Fibroblast of skin of back (primary cell): ENCODE results near the gene COL6A2. TPM values are rescaled to one million over a fixed set of nuclear protein-coding genes. Genes with fewer than 3 reads are reported as not detected.
"Not testable (repeated sequence)": the region's sequence is repeated elsewhere in the genome, so short reads cannot be mapped to it uniquely, and the experiment has no call there.

ENCODE experiments used
- DNase-seq: peaks from one replicate; pipeline ENCODE4 v3.0.0-alpha.2; 2013
- polyA plus RNA-seq, 2 experiments: library from polyadenylated mRNA; unstranded; fragments of 120-200 nt; gene quantifications; one replicate each; pipeline ENCODE4 v1.2.1, GENCODE V29; 2013; ENCODE audit not compliant: insufficient read length in 2 of 2

COL6A2 gene
- 3,253 TPM for polyA plus RNA-seq (2013, experiment 1 of 2; ENCODE audit: insufficient read length)
- 3,517 TPM for polyA plus RNA-seq (2013, experiment 2 of 2; ENCODE audit: insufficient read length)

DNA sequence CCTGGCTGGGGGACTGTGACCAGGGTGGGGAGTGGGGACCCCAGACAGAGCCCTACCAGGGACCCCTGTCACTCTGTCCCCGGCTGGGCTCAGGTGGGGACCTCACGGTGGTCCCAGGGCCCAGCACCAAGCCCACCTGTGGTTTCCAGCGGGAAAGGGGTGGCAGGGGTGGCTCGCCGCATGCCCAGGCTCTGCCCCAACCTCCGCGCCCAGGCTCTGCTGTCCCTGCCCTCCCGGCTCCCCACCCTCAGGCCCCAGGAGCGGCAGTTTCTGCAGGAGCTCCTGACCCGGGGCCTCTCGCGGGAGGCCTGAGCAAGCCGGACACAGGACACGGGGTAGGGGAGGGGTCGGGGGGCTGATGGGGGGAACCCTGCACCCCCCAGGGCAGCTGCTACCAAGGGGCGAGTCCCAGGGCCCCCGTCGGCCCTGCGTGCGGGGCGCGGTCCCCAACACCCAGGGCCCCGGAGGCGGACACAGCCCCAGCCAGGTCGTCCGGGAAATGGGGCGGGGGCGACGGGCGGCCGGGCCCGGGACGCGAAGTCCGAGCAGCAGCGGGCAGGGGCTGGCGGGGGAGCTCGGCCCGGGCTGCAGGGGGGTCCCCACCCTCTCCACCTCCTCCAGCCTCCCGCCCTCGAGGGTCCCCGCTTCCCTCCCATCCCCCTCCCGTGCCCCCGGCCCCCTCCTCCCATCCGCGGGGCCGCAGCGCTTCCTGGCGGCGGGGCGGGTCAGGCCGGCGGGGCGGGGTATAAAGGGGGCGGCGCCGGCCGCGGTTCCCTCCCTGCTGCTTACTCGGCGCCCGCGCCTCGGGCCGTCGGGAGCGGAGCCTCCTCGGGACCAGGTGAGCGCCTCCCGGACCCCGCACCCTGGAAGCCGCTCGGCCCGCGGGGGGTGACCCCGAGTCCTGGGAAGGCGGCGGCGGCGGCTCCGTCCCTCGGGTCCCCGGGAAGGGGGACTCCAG, at the start of gene COL6A2:
TSS of gene COL6A2 (plus strand) at position 777 of the 958 bp plus-strand sequence.
- DNase-seq: peak; percentile 77

DNA sequence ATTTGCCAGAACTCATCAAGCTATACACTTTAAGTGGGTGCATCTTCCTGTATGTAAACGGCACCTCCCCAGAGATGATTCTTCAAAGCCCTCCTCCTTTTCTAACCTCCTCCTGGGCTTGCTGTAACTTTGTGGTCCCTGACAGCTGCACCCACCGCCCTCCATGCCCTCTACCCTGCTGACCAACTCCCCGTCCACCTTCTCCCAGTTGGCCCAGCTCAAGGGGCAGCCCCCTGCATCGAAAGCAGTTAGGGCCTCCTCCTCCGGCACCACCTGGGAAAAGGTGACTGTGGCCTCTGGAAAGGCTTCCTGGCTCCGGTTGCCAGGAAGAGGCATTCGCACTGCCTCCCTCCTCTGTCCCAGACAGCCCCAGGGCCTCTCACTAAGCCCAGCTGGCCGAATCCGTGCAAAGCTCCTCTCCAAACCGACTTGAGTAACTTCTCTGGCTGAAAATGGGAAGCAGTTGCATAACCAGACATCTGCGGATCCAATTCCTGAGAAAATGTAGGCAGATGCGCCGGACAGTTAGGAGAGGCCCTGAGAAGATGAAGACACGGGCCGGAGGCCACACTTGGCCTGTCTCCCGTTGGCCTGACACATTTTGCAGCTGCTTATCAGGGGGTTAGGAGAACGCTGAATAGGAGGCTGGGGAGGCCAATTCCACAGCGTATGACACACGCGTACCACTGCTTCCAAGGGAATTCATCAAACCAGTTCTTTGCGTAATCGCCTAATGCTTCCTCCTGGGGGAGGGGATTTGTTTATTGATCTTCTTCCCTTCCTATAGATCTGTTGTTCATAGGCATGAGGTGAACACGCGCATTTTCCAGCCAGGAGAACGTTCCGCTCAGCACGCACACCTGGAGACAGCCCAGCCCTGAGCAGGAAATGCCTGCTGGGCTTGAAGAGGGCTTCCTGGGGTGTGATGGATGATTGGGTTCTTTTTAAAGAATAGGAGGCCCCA, 48.7 kb upstream of the COL6A2 start:
- DNase-seq: peak; percentile 99

DNA sequence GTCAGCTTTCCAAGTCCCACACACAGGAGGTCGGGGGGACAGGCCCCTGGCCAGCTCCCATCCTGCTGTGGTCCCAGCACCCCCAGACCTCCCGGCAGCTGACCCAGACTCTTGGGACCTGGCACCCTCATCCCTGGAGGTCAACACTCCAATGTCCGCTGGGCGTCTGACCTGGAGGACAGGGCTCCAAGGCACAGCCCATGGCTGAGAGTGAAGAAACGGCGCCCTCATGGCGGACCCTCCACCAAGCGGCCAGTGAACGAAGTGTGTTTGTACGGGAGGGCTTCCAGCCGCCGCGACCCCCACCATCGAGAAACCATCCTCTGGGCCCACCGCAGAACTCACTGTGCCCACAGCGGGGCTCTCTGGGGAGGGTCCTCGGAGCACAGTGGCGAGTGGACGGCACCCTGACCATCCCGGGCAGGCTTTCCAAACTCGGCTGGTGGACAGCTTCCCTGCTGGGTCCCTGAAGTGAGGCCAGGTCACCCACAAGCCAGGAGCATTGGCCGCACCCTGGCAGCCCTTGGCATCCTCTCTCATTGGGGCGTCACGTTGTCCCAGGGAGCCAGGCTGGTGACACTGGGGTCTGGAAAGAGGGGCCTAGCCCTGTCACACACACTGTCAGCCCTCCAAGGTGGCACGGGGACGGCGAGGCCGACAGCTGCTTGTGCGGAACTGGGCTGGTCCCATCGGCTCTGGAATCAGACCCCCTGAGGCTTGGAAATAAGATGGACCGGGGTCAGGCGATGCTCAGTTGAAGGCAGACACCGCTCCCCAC, 47.8 kb upstream of the COL6A2 start:
- DNase-seq: no peak

DNA sequence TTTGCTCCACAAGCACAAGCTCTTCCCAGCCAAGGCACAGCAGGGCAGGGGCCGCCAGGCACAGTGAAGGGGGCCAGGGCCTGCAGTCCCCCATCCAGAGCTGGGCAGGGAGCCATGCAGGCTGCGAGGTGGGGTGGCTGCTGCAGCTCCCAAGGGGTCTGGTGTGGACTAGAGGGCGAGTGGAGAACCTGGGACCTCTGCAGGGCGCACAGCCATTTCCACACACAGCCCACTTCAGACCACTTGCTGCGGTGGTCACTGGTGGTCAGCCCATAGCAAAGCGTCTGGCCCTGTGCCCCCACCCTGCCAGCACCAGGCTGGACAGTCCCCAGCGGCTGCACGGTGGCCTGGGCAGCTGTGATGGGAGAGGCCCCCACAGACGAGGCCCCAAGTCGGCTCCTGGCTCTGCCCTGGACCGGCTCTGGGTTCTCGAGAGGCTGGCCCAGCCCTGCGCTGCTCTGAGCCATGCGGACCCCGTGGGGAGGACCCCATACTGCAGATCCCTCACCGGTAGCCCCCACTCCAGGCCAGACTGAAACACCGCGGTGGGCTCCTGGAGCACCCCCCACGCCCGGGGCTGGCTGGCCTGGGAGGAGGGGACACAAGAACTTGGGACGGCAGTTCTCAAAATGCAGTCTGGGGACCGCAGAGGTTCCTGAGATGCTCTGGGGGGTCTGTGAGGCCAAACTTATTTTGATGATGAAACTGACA, 47.1 kb upstream of the COL6A2 start:
- DNase-seq: no peak

DNA sequence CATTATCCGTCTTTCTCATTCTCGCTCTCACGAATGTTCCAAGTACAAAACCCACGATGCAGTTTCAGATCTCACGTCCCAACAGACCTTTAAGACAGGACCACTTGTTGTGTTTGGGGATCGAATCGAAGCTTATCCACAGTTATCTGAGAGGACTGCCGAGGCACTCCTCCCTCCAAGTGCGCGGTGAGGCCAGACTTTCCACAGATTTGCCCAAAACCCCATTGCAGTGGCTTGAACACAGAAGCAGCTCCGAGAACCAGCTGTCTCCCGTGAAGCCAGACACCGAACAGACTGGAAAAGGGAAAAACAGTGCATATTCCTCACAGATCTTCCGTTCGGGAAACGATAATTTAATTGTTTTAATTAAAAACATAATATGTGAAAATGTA, 46.5 kb upstream of the COL6A2 start:
- DNase-seq: no peak

DNA sequence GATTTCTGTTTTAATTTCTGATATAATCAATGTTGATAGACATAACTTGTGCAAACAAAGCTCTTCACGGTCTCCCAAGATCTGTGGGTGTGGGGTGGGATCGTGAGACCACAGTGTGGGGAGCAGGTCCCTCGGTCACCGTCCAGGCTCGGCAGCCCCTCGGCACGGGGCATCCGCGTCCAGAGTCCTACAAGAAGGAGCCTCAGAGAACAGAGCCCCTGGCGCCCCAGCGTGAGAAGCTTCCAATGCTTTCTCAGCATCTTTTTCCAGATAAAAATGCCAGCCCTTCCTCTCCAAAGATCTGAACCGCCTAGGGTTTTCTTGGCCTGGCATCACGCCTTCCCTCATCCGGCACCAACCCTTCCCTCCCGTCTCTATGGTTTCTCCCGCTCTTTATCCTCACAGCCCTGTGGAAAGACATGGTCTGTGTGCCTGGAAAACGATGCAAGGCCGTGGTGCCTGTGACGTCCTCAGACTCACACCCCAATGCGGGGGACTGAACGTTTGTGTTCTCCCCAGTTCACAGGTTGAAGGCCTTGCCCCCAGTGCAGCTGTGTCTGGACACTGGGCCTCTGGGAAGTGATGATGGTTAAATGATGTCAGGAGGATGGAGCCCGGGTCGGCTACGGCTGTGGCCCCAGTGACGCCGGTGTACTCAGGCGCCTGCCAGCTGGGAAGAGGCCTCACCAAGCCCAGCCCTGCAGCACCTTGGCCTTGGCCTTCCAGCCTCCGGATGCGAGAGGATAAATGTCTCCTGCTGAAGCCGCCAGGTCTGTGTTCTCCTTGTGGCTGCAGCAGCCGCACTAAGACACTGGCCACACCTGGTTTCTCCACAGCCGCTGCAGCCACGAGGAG, 45.9 kb upstream of the COL6A2 start:
- no peak for DNase-seq

DNA sequence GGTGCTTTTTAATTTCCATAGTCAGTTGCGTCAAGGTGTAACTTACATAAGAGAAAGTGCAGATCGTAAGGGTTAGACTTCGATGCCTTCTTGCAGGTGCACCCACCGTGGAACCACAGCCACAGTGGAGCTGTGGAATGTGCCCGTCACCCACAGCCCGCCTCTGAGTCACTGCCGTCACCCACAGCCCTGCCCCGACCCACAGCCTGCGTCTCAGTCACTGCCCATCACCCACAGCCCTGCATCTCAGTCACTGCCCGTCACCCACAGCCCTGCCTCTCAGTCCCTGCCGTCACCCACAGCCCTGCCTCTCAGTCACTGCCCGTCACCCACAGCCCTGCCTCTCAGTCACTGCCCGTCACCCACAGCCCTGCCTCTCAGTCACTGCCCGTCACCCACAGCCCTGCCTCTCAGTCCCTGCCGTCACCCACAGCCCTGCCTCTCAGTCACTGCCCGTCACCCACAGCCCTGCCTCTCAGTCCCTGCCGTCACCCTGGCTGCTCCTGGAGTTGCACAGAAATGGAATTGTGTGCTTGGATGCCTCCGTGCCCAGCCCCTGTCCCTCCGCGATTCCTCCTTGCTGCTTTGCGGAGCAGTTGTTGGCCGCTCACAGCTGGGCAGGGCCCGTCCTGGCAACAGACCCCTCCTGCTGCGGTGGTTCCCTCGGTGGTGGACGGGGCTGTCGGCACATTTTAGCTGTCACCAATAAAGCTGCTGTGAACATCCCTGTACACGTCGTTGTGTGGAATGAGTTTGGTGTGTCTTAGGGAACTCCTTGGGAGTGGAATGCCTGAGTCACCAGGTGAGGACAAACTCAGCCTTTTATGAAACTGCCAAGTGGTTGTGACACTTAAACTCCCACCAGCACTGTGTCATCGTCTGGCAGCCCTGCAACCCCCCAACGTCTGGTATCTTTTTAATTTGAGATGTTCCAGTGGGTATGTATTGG, 44.9 kb upstream of the COL6A2 start:
- peak; percentile 92 for DNase-seq

DNA sequence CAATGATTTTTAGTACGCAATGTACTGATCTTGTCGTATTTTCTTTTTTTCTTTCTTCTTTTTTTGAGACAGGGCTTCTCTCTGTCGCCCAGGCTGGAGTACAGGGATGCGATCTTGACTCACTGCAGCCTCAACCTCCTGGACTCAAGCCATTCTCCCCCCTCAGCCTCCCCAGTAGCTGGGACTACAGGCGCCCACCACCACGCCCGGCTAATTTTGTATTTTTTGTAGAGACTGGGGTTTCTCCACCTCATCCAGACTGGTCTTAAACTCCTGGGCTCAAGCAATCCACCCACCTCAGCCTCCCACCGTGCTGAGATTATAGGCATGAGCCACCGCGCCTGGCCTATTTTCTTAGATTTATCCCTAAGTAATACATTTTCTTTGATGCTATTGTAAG, 43.9 kb upstream of the COL6A2 start:
- DNase-seq: no peak

DNA sequence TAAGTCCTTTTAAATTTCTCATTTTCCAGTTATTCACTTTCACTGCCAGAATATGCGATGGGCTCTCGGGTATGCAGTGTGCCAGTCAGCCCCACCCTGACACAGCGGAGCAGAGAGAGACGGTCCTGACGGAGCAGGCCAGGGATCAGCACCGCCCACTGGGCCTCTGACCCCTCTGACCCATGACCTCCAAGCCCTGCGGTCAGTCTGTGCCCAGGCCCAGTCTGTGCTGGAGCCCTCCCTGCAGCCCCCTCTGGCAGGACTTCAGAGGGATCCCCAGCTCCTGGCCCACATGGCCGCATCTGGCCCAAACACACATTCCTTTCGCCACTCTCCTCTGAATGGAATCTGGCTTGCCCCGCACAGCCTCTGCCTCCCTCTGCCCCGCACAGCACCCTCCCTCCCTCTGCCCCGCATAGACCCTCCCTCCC, 43.4 kb upstream of the COL6A2 start:
- peak; percentile 60 for DNase-seq

DNA sequence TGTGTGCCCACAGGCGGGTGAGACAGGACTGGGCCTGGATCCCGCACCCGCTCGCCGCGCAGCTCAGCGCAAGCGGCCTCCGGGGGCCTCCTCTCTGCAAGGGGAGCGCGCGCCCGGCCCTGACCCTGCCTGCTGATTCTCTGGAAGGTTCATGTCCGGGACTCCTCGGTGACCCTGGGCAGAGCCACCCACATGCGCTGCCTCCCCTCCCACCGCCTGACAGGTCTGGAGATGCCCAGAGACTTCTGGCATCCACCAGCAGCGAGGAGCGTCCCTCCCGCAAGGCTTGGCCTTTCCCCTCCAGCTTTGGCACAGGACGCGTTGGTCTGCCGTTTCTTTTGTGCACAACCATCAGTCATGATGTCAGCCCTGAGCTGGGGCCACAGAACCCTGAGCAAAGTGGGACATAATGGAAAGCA, 42.0 kb upstream of the COL6A2 start:
- no peak for DNase-seq

DNA sequence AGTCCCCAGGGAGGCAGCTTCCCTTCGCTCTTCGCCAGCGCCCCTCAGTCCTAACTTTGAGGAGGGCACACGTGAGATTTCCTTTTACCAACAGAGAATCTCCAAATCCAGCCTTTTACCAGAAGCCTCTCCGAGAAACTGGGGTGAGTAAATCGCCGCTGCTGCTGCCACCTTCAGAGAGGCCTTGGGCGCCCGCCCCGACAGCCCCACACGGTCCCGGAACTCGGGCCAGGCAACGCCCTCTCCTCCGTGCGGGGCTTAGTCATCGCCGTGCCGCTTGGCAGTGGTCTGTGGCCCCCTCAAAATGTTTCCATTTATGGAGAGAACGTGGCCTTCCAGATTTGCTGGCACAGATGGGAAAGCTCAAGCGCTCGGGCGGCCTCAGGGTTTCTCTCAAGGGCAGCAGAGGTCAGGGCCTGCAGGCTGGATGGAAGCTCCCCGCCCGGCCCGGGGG, 41.4 kb upstream of the COL6A2 start:
- DNase-seq: peak; percentile 97

DNA sequence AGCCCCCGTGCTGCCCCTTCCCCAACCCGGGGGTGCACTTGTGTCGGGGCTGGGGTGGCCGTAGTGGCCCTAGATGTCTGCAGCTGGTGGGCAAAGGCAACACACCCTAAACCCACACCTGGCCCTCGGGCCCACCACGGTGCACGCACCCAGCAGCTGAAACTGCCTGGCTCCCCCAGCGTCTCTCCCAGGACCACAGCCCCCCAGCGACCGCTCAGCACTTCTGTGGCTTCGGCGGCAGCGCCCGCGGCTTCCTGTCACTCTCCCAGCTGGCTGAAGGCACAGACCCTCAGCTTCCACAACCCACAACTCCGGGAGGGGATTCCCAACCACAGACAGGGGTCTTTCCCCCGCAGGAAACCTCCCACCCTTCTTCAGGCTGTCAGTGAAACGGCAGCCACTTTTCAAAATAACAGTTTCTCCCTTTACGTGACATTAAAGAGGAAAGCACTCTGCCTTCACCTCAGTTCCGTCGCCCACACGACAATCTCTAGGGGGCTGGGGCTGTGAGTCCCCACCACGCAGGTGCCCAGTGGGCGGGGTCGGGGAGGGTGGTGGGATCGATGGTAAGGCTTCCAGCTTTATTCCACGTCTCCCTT, 40.7 kb upstream of the COL6A2 start:
- DNase-seq: no peak

DNA sequence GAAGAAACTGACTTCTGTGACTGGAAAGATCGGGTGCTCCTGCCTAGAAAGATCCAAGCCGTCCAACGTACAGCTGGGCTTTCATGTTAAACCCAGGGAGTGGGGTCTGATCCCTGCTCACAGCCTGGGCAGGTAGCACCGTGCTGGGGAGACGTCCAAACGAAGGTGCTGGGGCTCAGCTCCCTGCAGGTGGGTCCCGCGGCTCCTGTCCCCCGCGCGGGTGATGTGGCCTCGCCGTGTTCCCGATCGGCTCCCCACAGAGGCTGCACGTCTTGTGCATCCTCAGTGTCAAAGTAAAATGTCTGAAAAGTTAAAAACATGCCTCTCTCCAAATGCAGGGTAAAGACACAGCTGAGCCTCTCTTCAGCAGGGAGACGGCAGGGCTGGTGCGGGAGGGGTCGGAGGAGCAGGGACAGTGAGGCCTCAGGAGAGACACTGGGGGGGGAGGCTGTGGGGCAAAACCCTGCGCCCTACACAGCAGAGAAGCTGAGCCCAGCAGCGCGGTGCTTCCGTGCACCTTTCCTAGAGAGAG, 40.1 kb upstream of the COL6A2 start:
- no peak for DNase-seq

DNA sequence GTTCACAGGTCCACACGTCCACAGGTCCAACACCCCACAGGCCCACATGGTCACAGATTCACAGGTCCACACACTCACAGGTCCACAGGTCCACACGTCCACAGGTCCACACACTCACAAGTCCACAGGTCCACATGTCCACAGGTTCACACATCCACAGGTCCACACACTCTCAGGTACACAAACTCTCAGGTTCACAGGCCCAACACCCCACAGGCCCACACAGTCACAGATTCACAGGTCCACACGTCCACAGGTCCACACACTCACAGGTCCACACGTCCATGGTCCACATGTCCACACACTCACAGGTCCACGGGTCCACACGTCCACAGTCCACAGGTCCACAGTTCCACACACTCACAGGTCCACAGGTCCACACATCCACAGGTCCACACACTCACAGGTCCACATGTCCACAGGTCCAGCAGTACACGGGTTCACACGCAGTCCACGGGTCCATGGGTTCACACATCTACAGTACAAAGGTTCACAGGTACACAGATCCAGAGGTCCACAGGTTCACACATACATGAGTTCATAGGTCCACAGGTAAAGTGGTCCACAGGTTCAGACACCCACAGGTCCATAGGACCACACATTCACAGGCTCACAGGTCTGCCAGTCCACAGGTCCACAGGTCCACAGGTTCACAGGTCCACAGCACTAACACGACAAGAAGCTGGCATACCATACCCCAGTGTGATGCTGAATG, 39.3 kb upstream of the COL6A2 start:
- no peak for DNase-seq

DNA sequence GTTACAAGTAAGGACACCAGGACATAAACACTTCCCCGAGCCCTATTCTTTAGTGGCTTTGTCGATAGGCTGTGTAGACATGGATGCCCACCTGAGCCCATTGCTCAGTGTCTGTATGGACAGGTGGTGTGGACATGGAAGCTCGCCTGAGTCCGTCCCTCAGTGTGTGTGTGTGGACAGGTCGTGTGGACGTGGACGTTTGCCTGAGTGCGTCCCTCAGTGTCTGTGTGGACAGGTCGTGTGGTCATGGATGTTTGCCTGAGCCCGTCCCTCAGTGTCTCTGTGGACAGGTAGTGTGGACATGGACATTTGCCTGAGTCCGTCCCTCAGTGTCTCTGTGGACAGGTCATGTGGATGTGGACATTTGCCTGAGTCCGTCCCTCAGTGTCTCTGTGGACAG, 38.7 kb upstream of the COL6A2 start:
- DNase-seq: no peak

DNA sequence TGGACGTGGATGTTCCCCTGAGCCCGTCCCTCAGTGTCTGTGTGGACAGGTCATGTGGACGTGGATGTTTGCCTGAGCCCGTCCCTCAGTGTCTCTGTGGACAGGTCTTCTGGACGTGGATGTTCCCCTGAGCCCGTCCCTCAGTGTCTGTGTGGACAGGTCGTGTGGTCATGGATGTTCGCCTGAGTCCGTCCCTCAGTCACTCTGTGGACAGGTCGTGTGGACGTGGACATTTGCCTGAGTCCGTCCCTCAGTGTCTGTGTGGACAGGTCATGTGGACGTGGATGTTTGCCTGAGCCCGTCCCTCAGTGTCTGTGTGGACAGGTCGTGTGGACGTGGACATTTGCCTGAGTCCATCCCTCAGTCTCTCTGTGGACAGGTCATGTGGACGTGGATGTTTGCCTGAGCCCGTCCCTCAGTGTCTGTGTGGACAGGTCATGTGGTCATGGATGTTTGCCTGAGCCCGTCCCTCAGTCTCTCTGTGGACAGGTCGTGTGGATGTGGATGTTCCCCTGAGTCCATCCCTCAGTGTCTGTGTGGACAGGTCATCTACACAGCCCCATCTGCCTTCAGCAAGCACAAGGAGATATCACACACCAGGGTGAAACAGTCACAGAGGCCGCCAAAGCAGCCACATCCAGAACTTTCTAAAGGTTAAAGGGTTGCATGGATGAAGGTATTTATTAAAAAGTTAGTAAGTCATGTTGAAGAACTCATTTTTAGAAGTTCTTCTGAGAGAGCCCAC, 38.0 kb upstream of the COL6A2 start:
- not testable (repeated sequence) for DNase-seq

DNA sequence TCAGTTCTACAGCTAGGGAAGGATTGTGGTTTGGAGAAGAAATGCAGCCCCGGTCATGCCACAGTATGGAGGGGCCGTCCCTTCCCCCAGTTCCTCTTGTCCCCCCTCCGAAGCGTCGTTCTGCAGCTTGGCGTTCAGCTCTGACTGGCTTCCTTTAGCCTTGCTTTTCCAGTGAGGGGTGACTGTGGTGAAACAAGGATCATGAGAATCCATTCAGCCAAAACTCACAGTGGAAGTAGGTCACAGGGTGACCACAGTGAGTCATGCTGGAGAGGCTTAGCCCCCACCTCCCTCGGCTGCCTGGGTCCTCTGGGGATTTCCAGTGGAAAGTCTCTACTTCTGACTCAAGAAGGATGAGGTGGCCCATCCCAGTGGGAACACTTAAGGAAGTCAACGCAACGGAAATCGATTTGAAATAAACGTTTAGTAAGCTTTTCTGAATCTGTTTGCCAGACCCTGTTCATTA, 37.3 kb upstream of the COL6A2 start:
- DNase-seq: peak; percentile 100
